Spleen (tissue), 7 donors: ENCODE results near the gene DESI1.

Source experiments
- POLR2A ChIP-seq, 3 donors: fragments of 450-650 bp; IDR thresholded peaks; one replicate each; pipeline ENCODE4 v1.5.1; 2017; ENCODE audit warnings: antibody characterized with exemption in 3 of 3, mild to moderate bottlenecking in 1 of 3
- POLR2AphosphoS5 ChIP-seq, 3 donors: sonication (generic); formaldehyde crosslinking; IDR thresholded peaks; one replicate each; pipeline ENCODE4 v1.5.1; 2017; ENCODE audit warnings: antibody characterized with exemption in 3 of 3
- TF ChIP-seq, protein P1 (sequence below), 11 experiments: fragments of 200-600 bp in 7 of 11; fragments of 450-650 bp in 4 of 11; sonication (generic) in 4 of 11; IDR thresholded peaks in 8 of 11; conservative IDR thresholded peaks in 3 of 11; 1 replicate in 7 of 11; 2 replicates in 4 of 11; pipeline versions ENCODE4 v1.4.0 to v1.8.0; 2016 to 2021; ENCODE audit warnings: antibody characterized with exemption in 11 of 11, inconsistent platforms in 4 of 11, mild to moderate bottlenecking in 1 of 11
- donor health status: DM: no; HTN: no; CAD: no; lungs with moderate emphysema.
- donor health status: DM: no; HTN: no; CAD: no.
- donor health status: DM: no; HTN: no; CAD: no.

DNA sequence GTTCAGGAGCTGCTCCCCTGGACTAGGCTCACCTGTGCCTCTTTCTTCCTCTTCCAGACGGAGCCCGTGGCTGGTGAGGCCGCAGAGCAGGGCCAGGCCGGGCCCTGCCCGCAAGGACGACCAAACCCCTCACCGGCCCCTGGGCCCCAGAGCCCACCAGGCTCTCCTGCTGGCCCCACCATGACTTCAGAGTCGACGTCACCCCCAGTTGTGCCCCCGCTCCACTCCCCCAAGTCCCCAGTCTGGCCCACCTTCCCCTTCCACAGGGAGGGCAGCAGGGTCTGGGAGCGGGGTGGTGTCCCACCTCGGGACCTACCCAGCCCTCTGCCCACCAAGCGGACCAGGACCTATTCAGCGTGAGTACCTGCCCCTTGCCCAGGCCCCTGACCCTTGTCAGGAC lies 49.1 kb downstream of the DESI1 start:
- TF ChIP-seq, protein P1, sequence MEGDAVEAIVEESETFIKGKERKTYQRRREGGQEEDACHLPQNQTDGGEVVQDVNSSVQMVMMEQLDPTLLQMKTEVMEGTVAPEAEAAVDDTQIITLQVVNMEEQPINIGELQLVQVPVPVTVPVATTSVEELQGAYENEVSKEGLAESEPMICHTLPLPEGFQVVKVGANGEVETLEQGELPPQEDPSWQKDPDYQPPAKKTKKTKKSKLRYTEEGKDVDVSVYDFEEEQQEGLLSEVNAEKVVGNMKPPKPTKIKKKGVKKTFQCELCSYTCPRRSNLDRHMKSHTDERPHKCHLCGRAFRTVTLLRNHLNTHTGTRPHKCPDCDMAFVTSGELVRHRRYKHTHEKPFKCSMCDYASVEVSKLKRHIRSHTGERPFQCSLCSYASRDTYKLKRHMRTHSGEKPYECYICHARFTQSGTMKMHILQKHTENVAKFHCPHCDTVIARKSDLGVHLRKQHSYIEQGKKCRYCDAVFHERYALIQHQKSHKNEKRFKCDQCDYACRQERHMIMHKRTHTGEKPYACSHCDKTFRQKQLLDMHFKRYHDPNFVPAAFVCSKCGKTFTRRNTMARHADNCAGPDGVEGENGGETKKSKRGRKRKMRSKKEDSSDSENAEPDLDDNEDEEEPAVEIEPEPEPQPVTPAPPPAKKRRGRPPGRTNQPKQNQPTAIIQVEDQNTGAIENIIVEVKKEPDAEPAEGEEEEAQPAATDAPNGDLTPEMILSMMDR (IDR thresholded peaks at IDR 0.05 in 8 of 11, conservative IDR thresholded peaks at IDR 0.05 in 3 of 11): no peak
- no peak for TF ChIP-seq POLR2A (IDR thresholded peaks at IDR 0.05)
- TF ChIP-seq POLR2AphosphoS5 (IDR thresholded peaks at IDR 0.05): no peak
